BJ (cell line): ENCODE measurements around the gene ZNF860. TPM values are rescaled to one million over a fixed set of nuclear protein-coding genes. Genes with fewer than 3 reads are reported as not detected.

ENCODE experiments used
- CTCF ChIA-PET: fragments of 350-600 bp; formaldehyde crosslinking; extraction: SDS; loops from one replicate; lab custom pipeline; 2021; ENCODE audit warnings: antibody characterized with exemption, inconsistent platforms; lab: Yijun Ruan, JAX
- POLR2A ChIA-PET: fragments of 300-600 bp; sonication (Branson Sonifier 250); formaldehyde crosslinking; extraction: SDS; loops from one replicate; lab custom pipeline; 2021; ENCODE audit warnings: antibody characterized with exemption; lab: Charles Lee
- DNase-seq: peaks from one replicate; pipeline ENCODE4 v3.0.0-alpha.2; 2011; ENCODE audit warnings: low read depth
- H3K27me3 ChIP-seq: 2 replicates; pipeline ENCODE4 v1.6.0; 2011; ENCODE audit warnings: low read length; ENCODE audit not compliant: control insufficient read depth, insufficient read depth
- H3K36me3 ChIP-seq: 2 replicates; pipeline ENCODE4 v1.5.1; 2011; ENCODE audit warnings: low read length; ENCODE audit not compliant: control insufficient read depth, insufficient read depth
- H3K4me3 ChIP-seq: 2 replicates; pipeline ENCODE4 v1.5.1; 2011; ENCODE audit warnings: low read depth, mild to moderate bottlenecking, control low read depth, low read length
- polyA plus RNA-seq: library from polyadenylated mRNA; depleted of rRNA; stranded (reverse); fragments of >200 nt; gene quantifications from 2 replicates; pipeline ENCODE4 v1.2.3, GENCODE V29; 2011
- TF ChIP-seq, protein P1 (sequence below): IDR thresholded peaks from 2 replicates; pipeline ENCODE4 v1.5.1; 2011; ENCODE audit warnings: low read depth, mild to moderate bottlenecking, control low read depth, inconsistent platforms, low read length, moderate library complexity; ENCODE audit not compliant: insufficient read depth

The ZNF860 gene
- polyA plus RNA-seq, 1 experiment, result 0.32 TPM

DNA sequence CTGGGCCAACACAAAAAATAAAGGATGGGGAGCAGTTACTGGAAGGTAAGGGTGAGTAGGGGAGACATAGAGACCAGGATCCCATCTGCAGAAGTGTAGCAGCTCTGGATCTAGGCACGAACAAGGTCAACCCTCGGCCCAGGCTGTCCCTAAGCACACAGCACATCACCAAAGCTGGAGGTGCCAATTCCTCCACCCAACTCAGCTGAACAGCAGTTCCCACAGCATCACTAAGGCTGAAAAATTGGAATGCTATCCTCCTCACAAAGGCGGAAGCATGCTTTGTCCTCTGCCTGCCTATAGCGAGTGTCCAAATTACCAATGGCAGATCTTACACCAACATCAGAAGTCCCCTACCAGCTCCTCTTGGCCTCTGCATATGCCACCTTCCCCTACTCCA, 34.4 kb upstream of the ZNF860 start:
- Histone ChIP-seq H3K4me3 (no peak overlapping the region), H3K27me3 (no peaks in the 10 kb centered on the region), H3K36me3 (no peaks in the 10 kb centered on the region)
- DNase-seq, result no peak
- TF ChIP-seq, protein P1, sequence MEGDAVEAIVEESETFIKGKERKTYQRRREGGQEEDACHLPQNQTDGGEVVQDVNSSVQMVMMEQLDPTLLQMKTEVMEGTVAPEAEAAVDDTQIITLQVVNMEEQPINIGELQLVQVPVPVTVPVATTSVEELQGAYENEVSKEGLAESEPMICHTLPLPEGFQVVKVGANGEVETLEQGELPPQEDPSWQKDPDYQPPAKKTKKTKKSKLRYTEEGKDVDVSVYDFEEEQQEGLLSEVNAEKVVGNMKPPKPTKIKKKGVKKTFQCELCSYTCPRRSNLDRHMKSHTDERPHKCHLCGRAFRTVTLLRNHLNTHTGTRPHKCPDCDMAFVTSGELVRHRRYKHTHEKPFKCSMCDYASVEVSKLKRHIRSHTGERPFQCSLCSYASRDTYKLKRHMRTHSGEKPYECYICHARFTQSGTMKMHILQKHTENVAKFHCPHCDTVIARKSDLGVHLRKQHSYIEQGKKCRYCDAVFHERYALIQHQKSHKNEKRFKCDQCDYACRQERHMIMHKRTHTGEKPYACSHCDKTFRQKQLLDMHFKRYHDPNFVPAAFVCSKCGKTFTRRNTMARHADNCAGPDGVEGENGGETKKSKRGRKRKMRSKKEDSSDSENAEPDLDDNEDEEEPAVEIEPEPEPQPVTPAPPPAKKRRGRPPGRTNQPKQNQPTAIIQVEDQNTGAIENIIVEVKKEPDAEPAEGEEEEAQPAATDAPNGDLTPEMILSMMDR, result no peak
- ChIA-PET CTCF (interaction anchor here (0.7 to 1.2 kb wide), 3 partner anchors 8 to 20 kb away, joined by 3 to 4 read pairs (median 3); no protein-coding TSS in a partner anchor), POLR2A (no interaction called here)

GRCh38 chr3:31947671-31948091, 33.9 kb upstream of the ZNF860 start:
- ChIA-PET POLR2A (no interaction called here), CTCF (no interaction called here)
- H3K36me3 ChIP-seq, result no peaks in the 10 kb centered on the region
- no peaks in the 10 kb centered on the region for H3K27me3 ChIP-seq
- H3K4me3 ChIP-seq, result no peak overlapping the region
- DNase-seq, result no peak
- TF ChIP-seq, protein P1, result no peak

DNA sequence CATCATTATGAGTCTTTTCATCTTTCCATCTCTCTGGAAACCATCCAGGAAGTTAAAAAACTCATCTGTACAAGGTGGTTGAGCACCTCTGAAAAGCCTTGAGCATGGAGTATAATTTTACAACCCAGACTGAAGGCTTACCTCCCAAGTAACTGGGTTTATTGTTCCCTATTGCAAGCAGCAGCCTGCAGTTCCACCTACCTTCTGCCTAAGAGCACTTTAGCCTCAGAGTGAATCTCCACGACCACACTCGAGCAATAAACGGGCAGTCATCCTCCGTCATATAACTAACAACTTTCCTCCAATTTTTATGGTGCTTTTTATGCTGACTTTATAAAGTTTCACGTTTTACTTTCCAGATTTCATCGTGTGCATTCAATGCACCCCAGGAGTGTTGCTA, 33.3 kb upstream of the ZNF860 start:
- POLR2A ChIA-PET, result no interaction called here
- DNase-seq, result no peak
- CTCF ChIA-PET, result no interaction called here
- Histone ChIP-seq H3K36me3 (no peaks in the 10 kb centered on the region), H3K27me3 (no peaks in the 10 kb centered on the region), H3K4me3 (no peak overlapping the region)
- TF ChIP-seq, protein P1, result no peak

GRCh38 chr3:31952205-31952604, 29.3 kb upstream of the ZNF860 start:
- ChIA-PET POLR2A (no interaction called here), CTCF (interaction anchor here (0.8 kb wide), 1 partner anchor 8 kb away, joined by 3 read pairs; no protein-coding TSS in a partner anchor)
- no peak for DNase-seq
- H3K4me3 ChIP-seq, result no peak overlapping the region
- no peaks in the 10 kb centered on the region for H3K27me3 ChIP-seq
- TF ChIP-seq, protein P1, result no peak
- no peaks in the 10 kb centered on the region for H3K36me3 ChIP-seq

DNA sequence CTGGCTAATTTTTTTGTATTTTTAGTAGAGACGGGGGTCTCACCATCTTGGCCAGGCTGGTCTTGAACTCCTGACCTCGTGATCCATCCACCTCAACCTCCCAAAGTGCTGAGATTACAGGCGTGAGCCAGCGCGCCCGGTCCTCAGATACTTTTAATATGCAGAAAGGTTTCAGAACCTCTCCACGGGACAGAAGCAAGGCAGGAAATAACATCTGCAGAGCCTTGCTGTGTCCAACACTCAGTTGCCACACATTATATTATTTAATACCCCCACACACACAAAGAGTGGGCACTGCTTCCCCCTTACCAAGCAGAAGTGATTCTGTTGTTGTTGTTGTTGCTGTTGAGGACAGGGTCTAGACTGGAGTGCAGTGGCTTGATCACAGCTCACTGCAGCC, 28.5 kb upstream of the ZNF860 start:
- TF ChIP-seq, protein P1, result no peak
- ChIA-PET CTCF (no interaction called here), POLR2A (no interaction called here)

More for the DNA sequence above, 28.5 kb upstream of the ZNF860 start:
- Histone ChIP-seq H3K4me3 (no peak overlapping the region), H3K27me3 (no peaks in the 10 kb centered on the region), H3K36me3 (no peaks in the 10 kb centered on the region)
- no peak for DNase-seq
